Measurements from ENCODE around the gene CD151. TPM values are rescaled to one million over a fixed set of nuclear protein-coding genes. Genes with fewer than 3 reads are reported as not detected.

CD151 gene
- total and polyA plus RNA-seq, 4 donors = 182 to 556 (median 399) TPM

GRCh38 chr11:787084-787675 lies 45.6 kb upstream of the CD151 start:
- TF ChIP-seq, protein P1, sequence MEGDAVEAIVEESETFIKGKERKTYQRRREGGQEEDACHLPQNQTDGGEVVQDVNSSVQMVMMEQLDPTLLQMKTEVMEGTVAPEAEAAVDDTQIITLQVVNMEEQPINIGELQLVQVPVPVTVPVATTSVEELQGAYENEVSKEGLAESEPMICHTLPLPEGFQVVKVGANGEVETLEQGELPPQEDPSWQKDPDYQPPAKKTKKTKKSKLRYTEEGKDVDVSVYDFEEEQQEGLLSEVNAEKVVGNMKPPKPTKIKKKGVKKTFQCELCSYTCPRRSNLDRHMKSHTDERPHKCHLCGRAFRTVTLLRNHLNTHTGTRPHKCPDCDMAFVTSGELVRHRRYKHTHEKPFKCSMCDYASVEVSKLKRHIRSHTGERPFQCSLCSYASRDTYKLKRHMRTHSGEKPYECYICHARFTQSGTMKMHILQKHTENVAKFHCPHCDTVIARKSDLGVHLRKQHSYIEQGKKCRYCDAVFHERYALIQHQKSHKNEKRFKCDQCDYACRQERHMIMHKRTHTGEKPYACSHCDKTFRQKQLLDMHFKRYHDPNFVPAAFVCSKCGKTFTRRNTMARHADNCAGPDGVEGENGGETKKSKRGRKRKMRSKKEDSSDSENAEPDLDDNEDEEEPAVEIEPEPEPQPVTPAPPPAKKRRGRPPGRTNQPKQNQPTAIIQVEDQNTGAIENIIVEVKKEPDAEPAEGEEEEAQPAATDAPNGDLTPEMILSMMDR (IDR thresholded peaks at IDR 0.05; ENCODE audit: control extremely low read depth, extremely low read depth) = no peak
- WGBS, 2 donors = 89 to 92% methylated on average over 22 to 24 of the region's 24 CpGs
- H3K9ac ChIP-seq (ENCODE audit: insufficient read depth in 1 of 2, low read length in 2 of 2) = no peak overlapping the region
- H3K4me1 ChIP-seq (ENCODE audit: control insufficient read depth in 5 of 5, insufficient read depth in 5 of 5, low read length in 5 of 5) = peaks cover 0 to 7% (median 3%) of the 10 kb centered on the region in 5 donors
- H3K27me3 ChIP-seq (ENCODE audit: control insufficient read depth in 3 of 3, insufficient read depth in 3 of 3, low read length in 2 of 3) = no peaks in the 10 kb centered on the region
- ATAC-seq (ENCODE audit: insufficient read depth, low FRiP score) = no peak
- no peaks in the 10 kb centered on the region for H3K9me3 ChIP-seq (ENCODE audit: control insufficient read depth in 4 of 4, insufficient read depth in 3 of 4, low read length in 3 of 4)
- H3K4me3 ChIP-seq = no peak overlapping the region
- H3K27ac ChIP-seq (ENCODE audit: low read depth in 1 of 2, low read length in 1 of 2) = no peak overlapping the region
- DNase-seq = no peak
- H3K36me3 ChIP-seq (ENCODE audit: control insufficient read depth in 4 of 4, insufficient read depth in 4 of 4, low read length in 4 of 4) = peaks cover 0 to 10% (median 3%) of the 10 kb centered on the region in 4 donors

GRCh38 chr11:788009-788640 lies 44.6 kb upstream of the CD151 start:
- peaks cover 0 to 7% (median 3%) of the 10 kb centered on the region in 5 donors for H3K4me1 ChIP-seq (ENCODE audit: control insufficient read depth in 5 of 5, insufficient read depth in 5 of 5, low read length in 5 of 5)
- H3K9me3 ChIP-seq (ENCODE audit: control insufficient read depth in 4 of 4, insufficient read depth in 3 of 4, low read length in 3 of 4) = no peaks in the 10 kb centered on the region
- no peak overlapping the region for H3K27ac ChIP-seq (ENCODE audit: low read depth in 1 of 2, low read length in 1 of 2)
- H3K4me3 ChIP-seq = no peak overlapping the region
- TF ChIP-seq, protein P1 (IDR thresholded peaks at IDR 0.05; ENCODE audit: control extremely low read depth, extremely low read depth) = no peak
- H3K36me3 ChIP-seq (ENCODE audit: control insufficient read depth in 4 of 4, insufficient read depth in 4 of 4, low read length in 4 of 4) = peaks cover 0 to 16% (median 4%) of the 10 kb centered on the region in 4 donors
- no peak overlapping the region for H3K9ac ChIP-seq (ENCODE audit: insufficient read depth in 1 of 2, low read length in 2 of 2)
- H3K27me3 ChIP-seq (ENCODE audit: control insufficient read depth in 3 of 3, insufficient read depth in 3 of 3, low read length in 2 of 3) = no peaks in the 10 kb centered on the region
- DNase-seq = no peak
- ATAC-seq (ENCODE audit: insufficient read depth, low FRiP score) = no peak
- 55 to 59% methylated on average over 28 of the region's 28 CpGs for WGBS, 2 donors

- WGBS, 2 donors = 30 to 47% methylated on average over 28 to 31 of the region's 31 CpGs
- no peak overlapping the region for H3K4me3 ChIP-seq
These were observed 43.5 kb upstream of the CD151 start for GRCh38 chr11:788953-789940.

More at GRCh38 chr11:788953-789940, 43.5 kb upstream of the CD151 start:
- no peak overlapping the region for H3K27ac ChIP-seq (ENCODE audit: low read depth in 1 of 2, low read length in 1 of 2)
- ATAC-seq (ENCODE audit: insufficient read depth, low FRiP score) = no peak
- H3K27me3 ChIP-seq (ENCODE audit: control insufficient read depth in 3 of 3, insufficient read depth in 3 of 3, low read length in 2 of 3) = no peaks in the 10 kb centered on the region
- no peak for DNase-seq
- H3K4me1 ChIP-seq (ENCODE audit: control insufficient read depth in 5 of 5, insufficient read depth in 5 of 5, low read length in 5 of 5) = no peaks in the 10 kb centered on the region
- no peak overlapping the region for H3K9ac ChIP-seq (ENCODE audit: insufficient read depth in 1 of 2, low read length in 2 of 2)
- peaks cover 0 to 27% (median 7%) of the 10 kb centered on the region in 4 donors for H3K36me3 ChIP-seq (ENCODE audit: control insufficient read depth in 4 of 4, insufficient read depth in 4 of 4, low read length in 4 of 4)
- H3K9me3 ChIP-seq (ENCODE audit: control insufficient read depth in 4 of 4, insufficient read depth in 3 of 4, low read length in 3 of 4) = no peaks in the 10 kb centered on the region
- TF ChIP-seq, protein P1 (IDR thresholded peaks at IDR 0.05; ENCODE audit: control extremely low read depth, extremely low read depth) = no peak

Data from lung (tissue), 12 donors.